Stimulated activated CD4-positive, alpha-beta T cell treated with anti-CD3 and anti-CD28 coated beads, Interleukin-15, amount 100 ng/mL, for 1 hour (primary cell): ENCODE results near the gene GRIFIN.

Source experiments
- DNase-seq, 2 donors: peaks; one replicate each; pipeline ENCODE4 v3.0.0-alpha.2; 2020; ENCODE audit warnings: low read depth in 1 of 2, low spot score in 1 of 2

Gene GRIFIN

GRCh38 chr7:2437136-2437535 is 39.1 kb downstream of the GRIFIN start:
- no peak for DNase-seq

- no peak for DNase-seq
Observed at GRCh38 chr7:2436341-2437104, 39.7 kb downstream of the GRIFIN start.

- DNase-seq: no peak
Observed at GRCh38 chr7:2435146-2435545, 41.1 kb downstream of the GRIFIN start.

DNA sequence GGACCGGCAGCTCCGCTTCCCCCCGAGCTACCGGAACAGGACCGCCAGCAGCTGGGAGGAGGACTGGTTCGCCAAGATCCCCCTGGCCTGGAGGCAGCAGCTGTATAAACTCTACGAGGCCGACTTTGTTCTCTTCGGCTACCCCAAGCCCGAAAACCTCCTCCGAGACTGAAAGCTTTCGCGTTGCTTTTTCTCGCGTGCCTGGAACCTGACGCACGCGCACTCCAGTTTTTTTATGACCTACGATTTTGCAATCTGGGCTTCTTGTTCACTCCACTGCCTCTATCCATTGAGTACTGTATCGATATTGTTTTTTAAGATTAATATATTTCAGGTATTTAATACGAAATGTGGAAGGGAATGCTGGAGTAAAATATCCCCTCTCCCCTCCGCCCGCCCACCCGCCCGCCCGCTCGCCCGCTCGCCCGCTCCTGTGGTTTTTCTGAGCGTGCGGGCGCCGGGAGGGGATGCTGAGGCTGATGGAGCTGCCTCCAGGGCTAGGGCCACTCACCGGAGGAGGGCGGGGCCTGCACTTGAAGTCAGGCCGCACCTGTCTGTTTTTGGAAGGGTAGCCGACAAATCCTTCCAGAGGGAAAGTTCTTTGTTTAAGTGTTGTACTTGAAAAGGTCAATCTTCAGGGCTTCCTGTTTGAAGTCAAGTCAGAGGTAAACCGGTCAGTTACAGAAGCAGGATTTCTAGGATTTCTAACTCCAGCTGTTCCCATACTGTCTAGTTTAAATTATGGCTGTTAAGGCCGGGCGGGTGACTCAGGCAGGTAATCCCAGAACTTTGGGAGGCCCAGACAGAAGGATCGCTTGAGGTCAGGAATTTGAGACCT is 42.3 kb downstream of the GRIFIN start:
- DNase-seq: no peak

GRCh38 chr7:2432910-2433712 is 43.1 kb downstream of the GRIFIN start:
- DNase-seq: no peak

- DNase-seq: peak; percentile 13 to 22
Observed at GRCh38 chr7:2431260-2431867, 44.8 kb downstream of the GRIFIN start.

GRCh38 chr7:2425749-2426148 is 50.4 kb downstream of the GRIFIN start:
- DNase-seq: no peak
